Glutamatergic neuron (in vitro differentiated cells): ENCODE measurements around the gene SLC17A5. TPM values are rescaled to one million over a fixed set of nuclear protein-coding genes. Genes with fewer than 3 reads are reported as not detected.
"Not testable (repeated sequence)": the region's sequence is repeated elsewhere in the genome, so short reads cannot be mapped to it uniquely, and the experiment has no call there.

Source experiments
- DNase-seq: peaks from one replicate; pipeline ENCODE4 v3.0.0; 2022
- H3K27ac Mint-ChIP-seq: one replicate; pipeline ENCODE4 v1.8.0; 2020; ENCODE audit warnings: mild to moderate bottlenecking, mixed read lengths, inconsistent platforms; ENCODE audit not compliant: unreplicated experiment
- H3K27me3 Mint-ChIP-seq: one replicate; pipeline ENCODE4 v1.8.0; 2020; ENCODE audit warnings: mild to moderate bottlenecking, moderate library complexity, mixed read lengths, inconsistent platforms; ENCODE audit not compliant: unreplicated experiment
- H3K36me3 Mint-ChIP-seq: one replicate; pipeline ENCODE4 v1.8.0; 2020; ENCODE audit warnings: mild to moderate bottlenecking, mixed read lengths, inconsistent platforms; ENCODE audit not compliant: unreplicated experiment
- H3K4me1 Mint-ChIP-seq: one replicate; pipeline ENCODE4 v1.8.0; 2020; ENCODE audit warnings: mild to moderate bottlenecking, low read depth, mixed read lengths, inconsistent platforms; ENCODE audit not compliant: unreplicated experiment
- H3K4me3 Mint-ChIP-seq: one replicate; pipeline ENCODE4 v1.8.0; 2020; ENCODE audit warnings: mild to moderate bottlenecking, mixed read lengths, inconsistent platforms; ENCODE audit not compliant: unreplicated experiment
- H3K9me3 Mint-ChIP-seq: one replicate; pipeline ENCODE4 v1.8.0; 2020; ENCODE audit warnings: mild to moderate bottlenecking, moderate library complexity, mixed read lengths, inconsistent platforms; ENCODE audit not compliant: unreplicated experiment
- CTCF ChIP-seq: fragments of 200-600 bp; sonication (generic); IDR thresholded peaks from one replicate; pipeline ENCODE4 v1.5.0; 2021; ENCODE audit not compliant: partially characterized antibody, unreplicated experiment
- total RNA-seq: library from RNA; stranded (reverse); fragmentation: NEBNext Ultra II Directional; extraction: Animal tissue kit (Norgen Biotek cat#: 25700); gene quantifications from one replicate; pipeline ENCODE4 v1.2.1, GENCODE V29; 2021; ENCODE audit not compliant: unreplicated experiment

The SLC17A5 gene
- total RNA-seq, 1 donor from 2014 or later: 14.3 TPM

GRCh38 chr6:73556836-73557235, 97.0 kb downstream of the SLC17A5 start:
- Mint-ChIP-seq H3K27ac (no peak overlapping the region), H3K4me1 (no peaks in the 10 kb centered on the region), H3K36me3 (no peaks in the 10 kb centered on the region), H3K4me3 (no peak overlapping the region), H3K27me3 (no peaks in the 10 kb centered on the region), H3K9me3 (no peaks in the 10 kb centered on the region)
- no peak for TF ChIP-seq CTCF
- no peak for DNase-seq

GRCh38 chr6:73555380-73555949, 98.3 kb downstream of the SLC17A5 start:
- not testable (repeated sequence) for H3K27me3 Mint-ChIP-seq

GRCh38 chr6:73551115-73551514, 102.7 kb downstream of the SLC17A5 start:
- H3K4me3 Mint-ChIP-seq, H3K36me3 Mint-ChIP-seq, H3K9me3 Mint-ChIP-seq, H3K4me1 Mint-ChIP-seq, DNase-seq, H3K27ac Mint-ChIP-seq, H3K27me3 Mint-ChIP-seq: not testable (repeated sequence)

More at GRCh38 chr6:73555380-73555949, 98.3 kb downstream of the SLC17A5 start:
- not testable (repeated sequence) for H3K36me3 Mint-ChIP-seq, DNase-seq, H3K27ac Mint-ChIP-seq, H3K4me3 Mint-ChIP-seq, H3K9me3 Mint-ChIP-seq, H3K4me1 Mint-ChIP-seq

GRCh38 chr6:73548458-73549446, 105.0 kb downstream of the SLC17A5 start:
- Mint-ChIP-seq H3K4me1 (no peaks in the 10 kb centered on the region), H3K4me3 (no peak overlapping the region), H3K27ac (no peak overlapping the region), H3K27me3 (no peaks in the 10 kb centered on the region), H3K9me3 (no peaks in the 10 kb centered on the region), H3K36me3 (no peaks in the 10 kb centered on the region)
- DNase-seq: no peak
- no peak for TF ChIP-seq CTCF

GRCh38 chr6:73547036-73547435, 106.8 kb downstream of the SLC17A5 start:
- H3K36me3 Mint-ChIP-seq: no peaks in the 10 kb centered on the region
- H3K4me3 Mint-ChIP-seq: no peak overlapping the region
- no peaks in the 10 kb centered on the region for H3K4me1 Mint-ChIP-seq
- no peak for DNase-seq
- no peak for TF ChIP-seq CTCF
- H3K9me3 Mint-ChIP-seq: no peaks in the 10 kb centered on the region
- no peaks in the 10 kb centered on the region for H3K27me3 Mint-ChIP-seq
- no peak overlapping the region for H3K27ac Mint-ChIP-seq

Other genes starting within 250 kb of the SLC17A5 start
- gene CGAS, start 201.7 kb downstream of the SLC17A5 start, total RNA-seq: 0.37 TPM
- gene MTO1, start 192.3 kb downstream of the SLC17A5 start, total RNA-seq: 26.6 TPM
- 6,372 TPM for gene EEF1A1, start 133.0 kb downstream of the SLC17A5 start, total RNA-seq
- gene CD109, start 42.2 kb upstream of the SLC17A5 start, total RNA-seq: 0.49 TPM